Cardiac fibroblast (primary cell): ENCODE measurements around the gene HOXA1.

ENCODE experiments used
- DNase-seq, 2 donors: peaks; one replicate each; pipeline versions ENCODE4 v3.0.0 to v3.0.0-alpha.2; 2010; ENCODE audit warnings: low read depth in 2 of 2
- H3K4me3 ChIP-seq, 2 donors: replicated peaks in 1 of 2; 1 replicate in 1 of 2; 2 replicates in 1 of 2; pipeline ENCODE4 v1.5.1; 2011; ENCODE audit warnings: low read depth in 2 of 2, low read length in 2 of 2, mild to moderate bottlenecking in 2 of 2, moderate library complexity in 1 of 2
- CTCF ChIP-seq: IDR thresholded peaks from one replicate; pipeline ENCODE4 v1.5.1; 2011; ENCODE audit warnings: low read depth, mild to moderate bottlenecking, low read length, inconsistent platforms

HOXA1 gene

GRCh38 chr7:27137640-27138315, 42.0 kb upstream of the HOXA1 start:
- DNase-seq: no peak
- TF ChIP-seq CTCF: no peak
- no peak overlapping the region for H3K4me3 ChIP-seq

GRCh38 chr7:27134392-27134791, 38.6 kb upstream of the HOXA1 start:
- no peak overlapping the region for H3K4me3 ChIP-seq
- TF ChIP-seq CTCF: no peak
- peak; percentile 52 to 64 for DNase-seq

GRCh38 chr7:27133409-27134231, 37.8 kb upstream of the HOXA1 start:
- TF ChIP-seq CTCF: no peak
- H3K4me3 ChIP-seq: no peak overlapping the region
- no peak for DNase-seq

GRCh38 chr7:27132978-27133377, 37.2 kb upstream of the HOXA1 start:
- no peak for DNase-seq
- TF ChIP-seq CTCF: no peak
- no peak overlapping the region for H3K4me3 ChIP-seq

- TF ChIP-seq CTCF: no peak
- DNase-seq: no peak
- no peak overlapping the region for H3K4me3 ChIP-seq
Observed at GRCh38 chr7:27132214-27132613, 36.4 kb upstream of the HOXA1 start.

GRCh38 chr7:27131390-27131819, 35.6 kb upstream of the HOXA1 start:
- peak overlapping the region in 1 of 2 donors; percentile 52 for H3K4me3 ChIP-seq
- no peak for TF ChIP-seq CTCF
- no peak for DNase-seq
